ENCODE measurements around the gene TMEM106B. TPM values are rescaled to one million over a fixed set of nuclear protein-coding genes. Genes with fewer than 3 reads are reported as not detected.

Gene TMEM106B
- total and polyA plus RNA-seq, 2 of the 8 experiments (the other 6 are each of a cell fraction or from before 2014, with no cell fraction given) = 16.0 to 29.1 TPM

GRCh38 chr7:12290761-12291160 lies 79.7 kb downstream of the TMEM106B start:
- 87% methylated on average over 1 of the region's 1 CpG; no CpG with 5 or more reads in 1 of the 2 experiments for WGBS, 2 experiments (ENCODE audit: extremely low coverage in 1 of 2, insufficient coverage in 1 of 2, insufficient read length in 1 of 2, insufficient replicate concordance in 2 of 2, low coverage in 1 of 2, low lambda C conversion rate in 2 of 2, missing lambda C conversion rate in 1 of 2)
- POLR2A ChIA-PET (ENCODE audit: partially characterized antibody) = no interaction called here
- TF ChIP-seq SP2 (IDR thresholded peaks at IDR 0.05; ENCODE audit: low read length) (no peak), TAF7 (optimal IDR thresholded peaks at IDR 0.05; ENCODE audit: borderline replicate concordance, low read depth, low read length) (no peak), RXRA (IDR thresholded peaks at IDR 0.05; ENCODE audit: insufficient read depth, low read depth, low read length) (no peak), RBBP5 (IDR thresholded peaks at IDR 0.05; ENCODE audit: borderline replicate concordance, low read depth, low read length) (no peak), CBX5 (IDR thresholded peaks at IDR 0.05; ENCODE audit: low read depth, low read length) (no peak), SAP30 (IDR thresholded peaks at IDR 0.05; ENCODE audit: insufficient read depth, insufficient replicate concordance, low read length) (no peak), FOSL1 (IDR thresholded peaks at IDR 0.05; ENCODE audit: insufficient read depth, low read depth, low read length) (no peak), NANOG (IDR thresholded peaks at IDR 0.05; ENCODE audit: insufficient read depth, low read depth, low read length, poor library complexity, severe bottlenecking) (no peak), CTBP2 (IDR thresholded peaks at IDR 0.05; ENCODE audit: borderline replicate concordance, insufficient read depth, insufficient read length, low read length) (no peak), NRF1 (IDR thresholded peaks at IDR 0.05; ENCODE audit: low read depth, low read length) (no peak), SRF (IDR thresholded peaks at IDR 0.05; ENCODE audit: low read depth, low read length) (no peak), JUN (IDR thresholded peaks at IDR 0.05; ENCODE audit: low read depth, low read length) (no peak)
- TF ChIP-seq, protein P1, sequence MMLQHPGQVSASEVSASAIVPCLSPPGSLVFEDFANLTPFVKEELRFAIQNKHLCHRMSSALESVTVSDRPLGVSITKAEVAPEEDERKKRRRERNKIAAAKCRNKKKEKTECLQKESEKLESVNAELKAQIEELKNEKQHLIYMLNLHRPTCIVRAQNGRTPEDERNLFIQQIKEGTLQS (IDR thresholded peaks at IDR 0.05; ENCODE audit: insufficient read depth, low read depth, low read length) = no peak

More at GRCh38 chr7:12290761-12291160, 79.7 kb downstream of the TMEM106B start:
- H2AFZ ChIP-seq (ENCODE audit: low read length) = no peak overlapping the region
- no peak overlapping the region for H4K8ac ChIP-seq (ENCODE audit: extremely low read depth, insufficient read depth, low read length)
- H3K9ac ChIP-seq (replicated peaks in 1 of 4; ENCODE audit: extremely low read depth in 1 of 4, low read depth in 3 of 4, low read length in 3 of 4) = no peak overlapping the region
- no peak overlapping the region for H2BK15ac ChIP-seq (ENCODE audit: low read length)
- H2BK12ac ChIP-seq (ENCODE audit: low read depth, low read length) = no peak overlapping the region
- no peak overlapping the region for H3K4me2 ChIP-seq (ENCODE audit: insufficient read depth in 1 of 2, low read depth in 2 of 2, low read length in 2 of 2)
- H3K27ac ChIP-seq (ENCODE audit: low read depth, low read length) = no peak overlapping the region
- H4K5ac ChIP-seq (ENCODE audit: insufficient read length, low read depth, low read length) = no peak overlapping the region
- H3K4me3 ChIP-seq (ENCODE audit: extremely low read depth in 1 of 4, insufficient read depth in 2 of 4, low read depth in 3 of 4, low read length in 4 of 4) = no peak overlapping the region
- CTCF ChIA-PET (ENCODE audit: partially characterized antibody) = interaction anchor here (1.0 to 1.6 kb wide), 4 partner anchors 31 to 179 kb away, joined by 3 read pairs; no protein-coding TSS in a partner anchor
- no peaks in the 10 kb centered on the region for H4K20me1 ChIP-seq (replicated peaks in 1 of 2; ENCODE audit: control insufficient read depth in 1 of 2, insufficient read depth in 2 of 2, low read length in 2 of 2)
- H3K14ac ChIP-seq (ENCODE audit: insufficient read length) = no peak overlapping the region
- no peaks in the 10 kb centered on the region for H3K27me3 ChIP-seq (replicated peaks in 1 of 4; ENCODE audit: control insufficient read depth in 3 of 4, extremely low read depth in 1 of 4, insufficient read depth in 3 of 4, low read length in 3 of 4)
- no peaks in the 10 kb centered on the region for H3K79me2 ChIP-seq (ENCODE audit: control insufficient read depth in 1 of 2, insufficient read depth in 2 of 2, low read length in 2 of 2)
- H2BK20ac ChIP-seq (ENCODE audit: low read length) = no peak overlapping the region
- no peak overlapping the region for H3K23ac ChIP-seq (ENCODE audit: insufficient read length)
- no peak overlapping the region for H3K18ac ChIP-seq (ENCODE audit: extremely low read depth, low read length)
- DNase-seq (ENCODE audit: low read depth in 1 of 2, low spot score in 2 of 2) = no peak
- H2BK5ac ChIP-seq (ENCODE audit: low read depth, low read length) = no peak overlapping the region
- H2BK120ac ChIP-seq (replicated peaks; ENCODE audit: low read depth, low read length) = no peak overlapping the region
- H3K4ac ChIP-seq (replicated peaks; ENCODE audit: insufficient read length, low read depth, low read length) = no peak overlapping the region
- H2AK5ac ChIP-seq (ENCODE audit: low read depth, low read length) = no peak overlapping the region
- H3K23me2 ChIP-seq (ENCODE audit: low read depth, low read length) = no peaks in the 10 kb centered on the region
- no peaks in the 10 kb centered on the region; a peak in 1 of 8 replicates for H3K36me3 ChIP-seq (ENCODE audit: control insufficient read depth in 2 of 4, insufficient read depth in 4 of 4, low read length in 3 of 4)
- no peaks in the 10 kb centered on the region for H3K79me1 ChIP-seq (ENCODE audit: low read depth, low read length)
- H3K4me1 ChIP-seq (replicated peaks in 1 of 4; ENCODE audit: control insufficient read depth in 3 of 4, insufficient read depth in 4 of 4, low read length in 3 of 4) = no peaks in the 10 kb centered on the region
- H4K91ac ChIP-seq (replicated peaks; ENCODE audit: insufficient read length, low read length) = no peak overlapping the region
- H3K56ac ChIP-seq (replicated peaks; ENCODE audit: insufficient read length, low read depth, low read length) = no peak overlapping the region
- FAIRE-seq = no peak
- H3K9me3 ChIP-seq (ENCODE audit: insufficient read depth in 2 of 2, low read depth in 1 of 2, low read length in 1 of 2) = peaks cover 12 to 24% of the 10 kb centered on the region in 2 experiments; a peak in 3 of 4 replicates

Data from H1 (cell line).